NOMO-1 treated with DMSO at 0.1 percent for 48 hours (cell line): ENCODE measurements around the gene IKZF1.

Experiments used
- DNase-seq: peaks from one replicate; lab custom pipeline; 2025; ENCODE audit not compliant: unreplicated experiment; lab: John Stamatoyannopoulos, UW

IKZF1 gene

GRCh38 chr7:50369143-50370026, 64.9 kb downstream of the IKZF1 start:
- DNase-seq: peak; percentile 71

- DNase-seq: no peak
Observed at GRCh38 chr7:50370884-50371283, 66.4 kb downstream of the IKZF1 start.

- no peak for DNase-seq
Observed at GRCh38 chr7:50371551-50372021, 67.1 kb downstream of the IKZF1 start.

- no peak for DNase-seq
Observed at GRCh38 chr7:50372923-50373322, 68.4 kb downstream of the IKZF1 start.

GRCh38 chr7:50376056-50376820, 71.7 kb downstream of the IKZF1 start:
- DNase-seq: no peak

GRCh38 chr7:50377356-50377755, 72.8 kb downstream of the IKZF1 start:
- no peak for DNase-seq

- DNase-seq: no peak
Observed at GRCh38 chr7:50379082-50379481, 74.6 kb downstream of the IKZF1 start.

GRCh38 chr7:50379539-50379938, 75.0 kb downstream of the IKZF1 start:
- DNase-seq: no peak

GRCh38 chr7:50382455-50382854, 77.9 kb downstream of the IKZF1 start:
- no peak for DNase-seq

- DNase-seq: no peak
Observed at GRCh38 chr7:50387351-50387750, 82.8 kb downstream of the IKZF1 start.

- DNase-seq: no peak
Observed at GRCh38 chr7:50389961-50390360, 85.4 kb downstream of the IKZF1 start.

- DNase-seq: no peak
Observed at GRCh38 chr7:50391386-50391785, 86.9 kb downstream of the IKZF1 start.

GRCh38 chr7:50393076-50393475, 88.6 kb downstream of the IKZF1 start:
- DNase-seq: no peak

GRCh38 chr7:50393547-50394252, 89.2 kb downstream of the IKZF1 start:
- no peak for DNase-seq

GRCh38 chr7:50394315-50394714, 89.8 kb downstream of the IKZF1 start:
- no peak for DNase-seq

- no peak for DNase-seq
Observed at GRCh38 chr7:50396856-50397255, 92.3 kb downstream of the IKZF1 start.

- no peak for DNase-seq
Observed at GRCh38 chr7:50397320-50397970, 92.9 kb downstream of the IKZF1 start.

- no peak for DNase-seq
Observed at GRCh38 chr7:50397971-50398324, 93.4 kb downstream of the IKZF1 start.

- no peak for DNase-seq
Observed at GRCh38 chr7:50399206-50399605, 94.7 kb downstream of the IKZF1 start.

GRCh38 chr7:50399635-50400034, 95.1 kb downstream of the IKZF1 start:
- no peak for DNase-seq

- no peak for DNase-seq
Observed at GRCh38 chr7:50400114-50400513, 95.6 kb downstream of the IKZF1 start.
